ENCODE results near the gene ELF1. TPM values are rescaled to one million over a fixed set of nuclear protein-coding genes. Genes with fewer than 3 reads are reported as not detected.

Gene ELF1
- total and polyA plus RNA-seq, 2 of the 4 experiments (the other 2 are of a cell fraction) = 25.4 to 27.6 TPM

GRCh38 chr13:41048640-41049039, 29.5 kb upstream of the ELF1 start:
- no peaks in the 10 kb centered on the region; the same call in 1 of the 2 replicates for H3K36me3 ChIP-seq (ENCODE audit: control insufficient read depth, insufficient read depth, low read length)
- peaks cover 4% of the 10 kb centered on the region; the same call in 1 of the 2 replicates for H3K9me1 ChIP-seq (ENCODE audit: insufficient read depth, low read length)
- peaks cover 21 to 45% of the 10 kb centered on the region in 2 experiments for H3K79me1 ChIP-seq (ENCODE audit: low read depth in 1 of 2, low read length in 2 of 2)

More at GRCh38 chr13:41048640-41049039, 29.5 kb upstream of the ELF1 start:
- Histone ChIP-seq H3K27me3 (ENCODE audit: control insufficient read depth, insufficient read depth, low read length) (no peaks in the 10 kb centered on the region), H3K4me1 (ENCODE audit: control insufficient read depth, insufficient read depth, low read length) (peaks cover 7% of the 10 kb centered on the region; the same call in 1 of the 2 replicates), H2BK5ac (ENCODE audit: low read depth, low read length, poor library complexity, severe bottlenecking) (no peak overlapping the region), H2BK120ac (ENCODE audit: low read depth, low read length) (no peak overlapping the region), H2AFZ (replicated peaks; ENCODE audit: low read length, poor library complexity) (no peak overlapping the region), H3K14ac (replicated peaks; ENCODE audit: low read depth, low read length) (no peak overlapping the region), H2BK20ac (ENCODE audit: low read depth, low read length) (no peak overlapping the region), H3K9me3 (ENCODE audit: control insufficient read depth, insufficient read depth, low read length) (no peaks in the 10 kb centered on the region; the same call in 1 of the 2 replicates), H3K4me2 (ENCODE audit: low read depth, low read length) (no peak overlapping the region), H2BK15ac (ENCODE audit: low read depth, low read length) (no peak overlapping the region), H4K5ac (ENCODE audit: low read depth, low read length) (no peak overlapping the region), H3K9ac (ENCODE audit: low read depth, low read length) (no peak overlapping the region), H4K91ac (ENCODE audit: insufficient read depth, low read depth, low read length) (no peak overlapping the region), H4K8ac (ENCODE audit: low read depth in 2 of 2, low read length in 2 of 2) (no peak overlapping the region), H2AK5ac (ENCODE audit: low read depth, low read length) (no peak overlapping the region), H3K18ac (ENCODE audit: low read depth, low read length) (no peak overlapping the region), H3K23ac (ENCODE audit: low read depth, low read length) (no peak overlapping the region), H3K4ac (ENCODE audit: low read depth, low read length) (no peak overlapping the region), H3K27ac (ENCODE audit: insufficient read depth, low read length) (no peak overlapping the region), H3K56ac (ENCODE audit: extremely low read depth, insufficient read depth, low read length) (no peak overlapping the region), H2AK9ac (replicated peaks; ENCODE audit: low read depth, low read length, poor library complexity) (no peak overlapping the region), H4K20me1 (ENCODE audit: insufficient read depth, low read length) (peaks cover 36% of the 10 kb centered on the region), H3K4me3 (ENCODE audit: insufficient read depth, low read depth, low read length) (no peak overlapping the region)
- dilution Hi-C loops (cut with HindIII; ENCODE audit: low sequenced_read_pairs, unreplicated experiment) (no loop called here), intact Hi-C loops (cut with micrococcal nuclease) (no loop called here), in situ Hi-C loops (cut with MboI; ENCODE audit: low sequenced_read_pairs) (no loop called here)
- TF ChIP-seq FOS (IDR thresholded peaks at IDR 0.05; ENCODE audit: low read depth, low read length) = no peak
- TF ChIP-seq RFX5 (IDR thresholded peaks at IDR 0.05; ENCODE audit: low read depth, low read length) = no peak
- TF ChIP-seq USF2 (IDR thresholded peaks at IDR 0.05; ENCODE audit: low read depth, low read length) = no peak
- no peak for TF ChIP-seq MAZ (IDR thresholded peaks at IDR 0.05; ENCODE audit: borderline replicate concordance, low read depth, low read length)
- TF ChIP-seq ELK1 (IDR thresholded peaks at IDR 0.05; ENCODE audit: borderline replicate concordance, low read depth, low read length) = no peak
- no peak for TF ChIP-seq CEBPB (IDR thresholded peaks at IDR 0.05; ENCODE audit: low read depth, low read length)
- TF ChIP-seq RAD21 (IDR thresholded peaks at IDR 0.05; ENCODE audit: low read length) = no peak
- no peak for TF ChIP-seq MAFK (IDR thresholded peaks at IDR 0.05; ENCODE audit: low read depth, low read length)
- TF ChIP-seq POLR2A (IDR thresholded peaks at IDR 0.05; ENCODE audit: low read depth, low read length) = no peak
- no peak for TF ChIP-seq BHLHE40 (IDR thresholded peaks at IDR 0.05; ENCODE audit: low read depth, low read length)
- TF ChIP-seq CHD1 (IDR thresholded peaks at IDR 0.05; ENCODE audit: low read depth, low read length) = no peak
- TF ChIP-seq SMC3 (IDR thresholded peaks at IDR 0.05; ENCODE audit: low read depth, low read length) = no peak
- TF ChIP-seq NFE2L2 (IDR thresholded peaks at IDR 0.05; ENCODE audit: low read depth, low read length) = no peak
- TF ChIP-seq MXI1 (IDR thresholded peaks at IDR 0.05; ENCODE audit: borderline replicate concordance, low read depth, low read length) = no peak
- TF ChIP-seq CTCF (conservative IDR thresholded peaks at IDR 0.05; ENCODE audit: low read depth, low read length) = no peak
- TF ChIP-seq RCOR1 (IDR thresholded peaks at IDR 0.05; ENCODE audit: insufficient replicate concordance, low read length) = no peak
- DNase-seq (no peak), ATAC-seq (ENCODE audit: low read depth) (no peak)
- ChIA-PET POLR2A (ENCODE audit: unreplicated experiment) (no interaction called here), CTCF (no interaction called here)
- no TSS peak for BruUV-seq (replicated peaks)
- 93 to 100% methylated on average over 1 to 4 of the region's 5 CpGs for WGBS, 2 experiments (ENCODE audit: extremely low coverage in 2 of 2, insufficient read length in 1 of 2)
